Tibial nerve (tissue), 4 donors: ENCODE measurements around the gene TRAF3.

ENCODE experiments used
- EP300 ChIP-seq, 2 donors: sonication (generic); formaldehyde crosslinking; IDR thresholded peaks; one replicate each; pipeline ENCODE4 v1.6.1; 2017; ENCODE audit warnings: antibody characterized with exemption in 2 of 2, mild to moderate bottlenecking in 1 of 2
- POLR2A ChIP-seq, 2 donors: fragments of 450-650 bp; IDR thresholded peaks; one replicate each; pipeline ENCODE4 v1.6.1; 2017; ENCODE audit warnings: antibody characterized with exemption in 2 of 2, mild to moderate bottlenecking in 2 of 2, moderate library complexity in 2 of 2
- TF ChIP-seq, protein P1 (sequence below), 5 experiments: fragments of 200-600 bp in 3 of 5; fragments of 450-650 bp in 2 of 5; sonication (generic) in 3 of 5; IDR thresholded peaks; one replicate each; pipeline ENCODE4 v1.5.1; 2016 to 2019; ENCODE audit warnings: antibody characterized with exemption in 5 of 5, mild to moderate bottlenecking in 3 of 5, moderate library complexity in 2 of 5

- TF ChIP-seq, protein P1, sequence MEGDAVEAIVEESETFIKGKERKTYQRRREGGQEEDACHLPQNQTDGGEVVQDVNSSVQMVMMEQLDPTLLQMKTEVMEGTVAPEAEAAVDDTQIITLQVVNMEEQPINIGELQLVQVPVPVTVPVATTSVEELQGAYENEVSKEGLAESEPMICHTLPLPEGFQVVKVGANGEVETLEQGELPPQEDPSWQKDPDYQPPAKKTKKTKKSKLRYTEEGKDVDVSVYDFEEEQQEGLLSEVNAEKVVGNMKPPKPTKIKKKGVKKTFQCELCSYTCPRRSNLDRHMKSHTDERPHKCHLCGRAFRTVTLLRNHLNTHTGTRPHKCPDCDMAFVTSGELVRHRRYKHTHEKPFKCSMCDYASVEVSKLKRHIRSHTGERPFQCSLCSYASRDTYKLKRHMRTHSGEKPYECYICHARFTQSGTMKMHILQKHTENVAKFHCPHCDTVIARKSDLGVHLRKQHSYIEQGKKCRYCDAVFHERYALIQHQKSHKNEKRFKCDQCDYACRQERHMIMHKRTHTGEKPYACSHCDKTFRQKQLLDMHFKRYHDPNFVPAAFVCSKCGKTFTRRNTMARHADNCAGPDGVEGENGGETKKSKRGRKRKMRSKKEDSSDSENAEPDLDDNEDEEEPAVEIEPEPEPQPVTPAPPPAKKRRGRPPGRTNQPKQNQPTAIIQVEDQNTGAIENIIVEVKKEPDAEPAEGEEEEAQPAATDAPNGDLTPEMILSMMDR (IDR thresholded peaks at IDR 0.05), result no peak
- TF ChIP-seq POLR2A (IDR thresholded peaks at IDR 0.05) (no peak), EP300 (IDR thresholded peaks at IDR 0.05) (no peak)
Observed at GRCh38 chr14:102910442-102910841, 133.2 kb downstream of the TRAF3 start.
